NCI-H446 treated with DMSO at 0.1 percent for 48 hours (cell line): ENCODE data around the gene STX8.
"Not testable (repeated sequence)": the region's sequence is repeated elsewhere in the genome, so short reads cannot be mapped to it uniquely, and the experiment has no call there.

Experiments used
- DNase-seq: peaks from one replicate; lab custom pipeline; 2025; lab: John Stamatoyannopoulos, UW

Gene STX8

GRCh38 chr17:9401434-9401833 lies 174.2 kb downstream of the STX8 start:
- no peak for DNase-seq

DNA sequence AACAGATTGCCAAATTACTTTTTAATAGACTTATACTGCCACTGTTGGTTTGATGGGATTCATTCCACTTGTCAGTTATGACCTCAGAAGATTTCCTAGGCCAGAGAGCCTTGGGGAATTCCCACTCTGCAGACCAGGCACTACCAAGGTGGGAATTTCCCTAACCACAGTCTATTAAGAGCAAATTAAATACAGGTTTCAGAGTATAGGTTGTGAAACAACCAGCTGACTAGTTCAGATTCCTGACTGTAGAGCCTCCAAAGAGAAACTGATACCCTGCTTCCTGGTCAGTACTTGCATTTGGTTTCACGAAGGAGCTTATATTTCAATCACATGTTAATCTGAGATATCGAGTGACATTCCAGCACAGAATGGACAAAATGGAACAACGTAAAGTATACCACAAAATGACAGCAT lies 186.5 kb downstream of the STX8 start:
- no peak for DNase-seq

GRCh38 chr17:9386401-9386800 lies 189.2 kb downstream of the STX8 start:
- DNase-seq: no peak

- no peak for DNase-seq
Observed at GRCh38 chr17:9383826-9384225, 191.8 kb downstream of the STX8 start.

DNA sequence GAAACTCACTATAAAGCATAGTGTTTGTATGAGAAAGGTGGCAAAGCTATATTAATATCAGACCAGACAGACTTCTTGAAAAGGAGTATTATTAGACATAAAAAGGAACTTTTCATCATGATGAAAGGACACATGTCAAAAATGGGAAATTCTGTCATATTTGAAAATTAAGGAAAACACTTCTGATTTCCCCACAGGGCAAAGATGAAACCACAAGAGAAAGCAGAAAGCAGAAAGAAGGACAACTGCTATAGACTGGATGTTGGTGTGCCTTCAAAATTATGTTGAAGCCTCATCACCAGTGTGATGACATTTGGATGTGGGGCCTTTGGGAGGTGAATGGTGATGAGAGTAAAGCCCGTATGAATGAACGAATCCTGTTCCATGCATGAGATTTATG lies 193.0 kb downstream of the STX8 start:
- no peak for DNase-seq

- no peak for DNase-seq
Observed at GRCh38 chr17:9381068-9381467, 194.6 kb downstream of the STX8 start.

DNA sequence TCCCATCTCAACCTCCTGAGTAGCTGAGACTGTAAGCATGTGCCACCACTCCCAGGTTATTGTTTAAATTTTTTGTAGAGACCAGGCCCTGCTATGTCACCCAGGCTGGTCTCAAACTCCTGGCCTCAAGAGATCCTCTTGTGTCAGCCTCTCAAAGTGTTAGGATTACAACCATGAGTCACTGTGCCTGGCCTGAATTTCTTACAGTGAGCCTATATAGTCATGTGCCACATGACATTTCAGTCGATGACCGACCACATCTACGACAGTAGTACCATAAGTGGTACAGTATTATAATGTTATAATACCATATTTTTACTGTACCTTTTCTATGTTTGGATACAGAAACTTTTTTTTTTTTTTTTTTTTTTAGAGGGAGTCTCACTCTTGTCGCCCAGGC lies 195.3 kb downstream of the STX8 start:
- DNase-seq: no peak

GRCh38 chr17:9376177-9376576 lies 199.4 kb downstream of the STX8 start:
- not testable (repeated sequence) for DNase-seq

DNA sequence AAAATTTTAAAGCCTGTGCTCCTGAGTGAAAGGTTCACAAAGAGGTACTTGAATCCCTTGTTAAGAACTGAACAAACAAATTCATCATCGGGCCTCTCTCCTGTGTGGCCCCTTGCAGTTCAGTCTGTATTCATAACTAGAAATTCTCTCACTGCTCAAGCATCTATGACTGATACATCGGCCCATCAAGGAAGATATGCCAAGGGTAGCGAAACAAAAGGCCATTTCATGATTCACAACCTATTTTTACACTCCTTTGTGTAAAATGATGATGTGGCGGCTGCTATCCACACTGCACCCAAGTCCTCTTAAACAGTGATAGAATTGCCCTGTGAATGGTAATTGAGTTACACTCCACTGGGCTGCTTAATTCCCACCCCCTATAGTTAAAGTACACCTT lies 204.6 kb downstream of the STX8 start:
- no peak for DNase-seq

- no peak for DNase-seq
Observed at GRCh38 chr17:9370467-9370866, 205.2 kb downstream of the STX8 start.

DNA sequence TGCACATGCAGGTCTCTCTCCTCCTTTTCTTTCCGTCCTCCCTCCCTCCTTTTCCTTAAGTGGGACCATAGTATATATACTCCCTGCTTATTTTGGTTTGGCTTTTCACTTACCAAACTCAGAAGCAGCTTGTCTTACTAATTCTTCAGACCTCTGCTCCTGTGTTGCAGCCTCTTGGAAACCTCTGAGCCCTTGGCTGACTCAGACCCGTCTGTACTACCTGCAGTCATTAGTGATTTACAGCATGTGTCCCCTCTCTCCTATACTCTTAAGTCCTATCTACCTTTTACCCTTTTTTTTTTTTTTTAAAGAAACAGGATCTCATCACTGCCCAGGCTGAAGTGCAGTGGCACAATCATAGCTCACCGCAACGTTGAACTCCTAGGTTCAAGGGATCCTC lies 207.0 kb downstream of the STX8 start:
- DNase-seq: no peak

GRCh38 chr17:9367156-9367555 lies 208.5 kb downstream of the STX8 start:
- DNase-seq: no peak

DNA sequence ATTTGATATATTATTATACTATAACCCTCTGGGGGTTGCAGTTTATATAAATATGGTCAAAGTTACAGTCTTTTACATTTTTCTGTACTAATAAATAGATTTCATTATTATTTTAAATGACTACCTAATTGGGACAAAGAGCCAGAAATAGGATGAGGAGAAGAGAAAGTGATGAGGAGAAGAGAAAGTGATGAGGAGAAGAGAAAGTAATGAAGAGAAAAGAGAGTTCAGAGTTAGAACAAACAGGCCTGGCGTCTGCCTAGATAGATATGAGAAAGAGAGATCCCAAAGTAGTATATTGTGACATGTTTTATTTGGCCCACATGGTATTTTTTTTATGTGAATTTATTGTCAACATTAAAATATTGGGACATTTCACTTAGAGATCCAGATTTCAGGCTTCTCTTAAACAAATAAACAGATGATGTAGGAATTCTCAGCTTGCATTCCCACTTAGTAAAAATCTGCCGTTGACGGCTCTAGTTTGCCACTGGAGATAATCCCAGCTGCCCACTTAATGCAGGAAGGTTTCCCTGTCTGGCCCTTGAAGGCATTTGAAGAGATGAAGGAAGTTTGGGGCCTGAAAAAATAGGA lies 210.7 kb downstream of the STX8 start:
- no peak for DNase-seq

GRCh38 chr17:9363440-9364350 lies 211.9 kb downstream of the STX8 start:
- no peak for DNase-seq

- DNase-seq: no peak
Observed at GRCh38 chr17:9361188-9361955, 214.2 kb downstream of the STX8 start.

GRCh38 chr17:9360677-9361081 lies 214.9 kb downstream of the STX8 start:
- no peak for DNase-seq

GRCh38 chr17:9356488-9356911 lies 219.1 kb downstream of the STX8 start:
- no peak for DNase-seq

- DNase-seq: no peak
Observed at GRCh38 chr17:9355846-9356245, 219.8 kb downstream of the STX8 start.

GRCh38 chr17:9355231-9355630 lies 220.4 kb downstream of the STX8 start:
- DNase-seq: not testable (repeated sequence)

GRCh38 chr17:9350080-9350479 lies 225.5 kb downstream of the STX8 start:
- no peak for DNase-seq

DNA sequence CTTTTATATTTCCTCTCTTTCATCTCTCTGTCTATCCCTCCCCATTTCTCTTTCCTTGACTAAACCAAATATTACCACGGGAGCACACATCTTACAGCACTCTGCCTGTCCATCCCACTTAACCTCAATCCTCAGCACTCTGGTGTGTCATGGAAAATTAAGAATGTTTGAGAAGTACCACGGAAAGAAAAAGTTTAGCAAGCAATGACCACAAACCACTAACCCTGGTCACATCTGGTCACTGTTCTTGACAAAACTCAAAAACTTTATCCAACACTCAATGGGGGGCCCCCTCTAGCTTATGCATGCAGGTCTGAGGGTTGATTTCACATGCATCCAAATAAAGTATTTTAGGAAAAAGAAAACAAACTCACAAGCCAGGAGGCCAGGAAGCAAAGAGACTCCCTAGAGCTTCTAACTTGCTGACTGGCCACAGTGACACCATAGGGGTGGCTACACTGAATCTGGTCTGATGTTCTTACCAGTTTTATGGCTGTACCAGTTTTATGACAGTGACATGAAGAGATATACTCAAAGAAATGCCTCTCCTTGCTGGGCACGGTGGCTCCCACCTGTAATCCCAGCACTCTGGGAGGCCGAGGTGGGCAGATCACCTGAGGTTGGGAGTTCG lies 229.2 kb downstream of the STX8 start:
- no peak for DNase-seq

GRCh38 chr17:9343516-9343915 lies 232.1 kb downstream of the STX8 start:
- DNase-seq: no peak
